Karpas-422 (cell line): Measurements from ENCODE around the gene ZFP3. TPM values are rescaled to one million over a fixed set of nuclear protein-coding genes. Genes with fewer than 3 reads are reported as not detected.
"Not testable (repeated sequence)": the region's sequence is repeated elsewhere in the genome, so short reads cannot be mapped to it uniquely, and the experiment has no call there.

Source experiments
- DNase-seq: peaks from one replicate; pipeline ENCODE4 v3.0.0-alpha.2; 2015
- H2AFZ ChIP-seq: fragments of 200-600 bp; sonication (generic); 2 replicates; pipeline ENCODE4 v1.6.1; 2014; ENCODE audit warnings: antibody characterized with exemption, low read length, mixed read lengths
- H3K27ac ChIP-seq: fragments of 200-600 bp; sonication (generic); 2 replicates; pipeline ENCODE4 v1.5.1; 2014; ENCODE audit warnings: mild to moderate bottlenecking, low read length, moderate library complexity
- H3K27me3 ChIP-seq: fragments of 200-600 bp; sonication (generic); 2 replicates; pipeline ENCODE4 v1.6.1; 2014; ENCODE audit warnings: low read length, mixed read lengths
- H3K36me3 ChIP-seq: fragments of 200-600 bp; sonication (generic); 2 replicates; pipeline ENCODE4 v1.6.1; 2014; ENCODE audit warnings: low read length, mixed read lengths; ENCODE audit not compliant: insufficient read depth
- H3K4me1 ChIP-seq: fragments of 200-600 bp; sonication (generic); 2 replicates; pipeline ENCODE4 v1.6.1; 2014; ENCODE audit warnings: mild to moderate bottlenecking, low read length, mixed read lengths
- H3K4me2 ChIP-seq: fragments of 200-600 bp; sonication (generic); 2 replicates; pipeline ENCODE4 v1.6.1; 2014; ENCODE audit warnings: low read length, low read depth, mild to moderate bottlenecking; ENCODE audit not compliant: poor library complexity, severe bottlenecking
- H3K4me3 ChIP-seq: fragments of 200-600 bp; sonication (generic); 2 replicates; pipeline ENCODE4 v1.5.1; 2014; ENCODE audit warnings: mild to moderate bottlenecking, antibody characterized with exemption, low read length, mixed read lengths
- H3K79me2 ChIP-seq: fragments of 200-600 bp; sonication (generic); 2 replicates; pipeline ENCODE4 v1.6.1; 2014; ENCODE audit warnings: mild to moderate bottlenecking, low read length, mixed read lengths
- H3K9ac ChIP-seq: fragments of 200-600 bp; sonication (generic); 2 replicates; pipeline ENCODE4 v1.6.0; 2014; ENCODE audit warnings: low read length
- H3K9me2 ChIP-seq: fragments of 200-600 bp; sonication (generic), shearing (Covaris generic); replicated peaks from 2 replicates; pipeline ENCODE4 v1.6.0; 2014; ENCODE audit warnings: mild to moderate bottlenecking, low read length, moderate library complexity; ENCODE audit not compliant: insufficient read depth
- H3K9me3 ChIP-seq: fragments of 300-700, 200-600 bp; sonication (generic); 2 replicates; pipeline ENCODE4 v1.6.1; 2014; ENCODE audit warnings: low read length, mixed read lengths
- H4K20me1 ChIP-seq: fragments of 200-600 bp; sonication (generic); 2 replicates; pipeline ENCODE4 v1.6.1; 2014; ENCODE audit warnings: mild to moderate bottlenecking, antibody characterized with exemption, low read length, low read depth; ENCODE audit not compliant: insufficient read depth
- total RNA-seq: library from RNA; depleted of rRNA; stranded (reverse); fragments of >200 nt; shearing (Covaris generic); gene quantifications from 2 replicates; pipeline ENCODE4 v1.2.3, GENCODE V29; 2014; ENCODE audit warnings: low replicate concordance

The ZFP3 gene
- total RNA-seq, 1 experiment from 2014 or later, result 0.63 TPM

DNA sequence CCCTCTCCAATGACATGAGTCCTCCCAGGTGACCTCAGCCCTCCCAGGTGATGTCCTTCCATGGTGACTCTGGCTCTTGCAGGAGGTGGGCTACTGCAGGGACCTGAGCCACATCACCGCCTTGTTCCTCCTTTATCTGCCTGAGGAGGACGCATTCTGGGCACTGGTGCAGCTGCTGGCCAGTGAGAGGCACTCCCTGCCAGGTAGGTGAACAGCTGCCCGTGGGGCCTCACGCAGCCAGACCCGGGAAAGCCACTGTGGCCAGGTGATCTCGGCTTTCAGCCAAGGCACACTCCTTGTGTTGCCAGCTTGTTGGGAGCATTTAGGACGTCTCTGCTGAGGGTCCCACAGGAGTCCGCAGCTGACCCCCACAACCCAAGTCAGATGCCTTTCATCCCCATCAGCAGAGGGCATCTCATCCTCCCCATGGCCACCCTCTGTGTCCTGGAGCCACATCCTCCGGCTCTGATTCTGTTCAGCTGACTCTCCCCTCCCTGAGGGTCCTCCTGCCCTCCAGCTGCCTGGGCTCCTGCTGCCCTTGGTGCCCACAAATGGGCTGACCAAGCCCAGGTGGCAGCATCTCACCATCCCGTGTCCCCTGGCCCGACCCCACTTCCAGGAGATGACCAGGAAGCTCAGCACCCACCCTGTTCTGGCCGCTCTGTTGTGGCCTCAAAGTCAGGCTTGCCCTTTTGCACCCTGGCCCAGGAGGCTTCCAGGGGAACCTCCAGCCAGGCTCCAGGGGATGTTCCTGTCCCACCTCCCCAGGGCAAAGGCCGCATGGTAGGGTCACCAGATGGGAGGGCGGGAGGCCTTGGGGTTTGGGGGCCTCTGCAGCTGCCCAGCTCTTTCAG lies 57.7 kb downstream of the ZFP3 start:
- Histone ChIP-seq H4K20me1 (no peaks in the 10 kb centered on the region), H2AFZ (no peak overlapping the region), H3K4me1 (peaks cover 3% of the 10 kb centered on the region), H3K9ac (no peak overlapping the region), H3K27ac (no peak overlapping the region), H3K9me2 (no peaks in the 10 kb centered on the region), H3K9me3 (no peaks in the 10 kb centered on the region), H3K4me2 (no peak overlapping the region), H3K36me3 (no peaks in the 10 kb centered on the region), H3K79me2 (no peaks in the 10 kb centered on the region), H3K27me3 (no peaks in the 10 kb centered on the region), H3K4me3 (no peak overlapping the region)
- no peak for DNase-seq

GRCh38 chr17:5136580-5137412 lies 58.5 kb downstream of the ZFP3 start:
- not testable (repeated sequence) for H3K9me3 ChIP-seq, H4K20me1 ChIP-seq, H3K9me2 ChIP-seq, H3K27me3 ChIP-seq, H3K27ac ChIP-seq, DNase-seq, H3K9ac ChIP-seq, H3K4me2 ChIP-seq, H3K36me3 ChIP-seq, H3K4me3 ChIP-seq, H3K79me2 ChIP-seq, H2AFZ ChIP-seq, H3K4me1 ChIP-seq

DNA sequence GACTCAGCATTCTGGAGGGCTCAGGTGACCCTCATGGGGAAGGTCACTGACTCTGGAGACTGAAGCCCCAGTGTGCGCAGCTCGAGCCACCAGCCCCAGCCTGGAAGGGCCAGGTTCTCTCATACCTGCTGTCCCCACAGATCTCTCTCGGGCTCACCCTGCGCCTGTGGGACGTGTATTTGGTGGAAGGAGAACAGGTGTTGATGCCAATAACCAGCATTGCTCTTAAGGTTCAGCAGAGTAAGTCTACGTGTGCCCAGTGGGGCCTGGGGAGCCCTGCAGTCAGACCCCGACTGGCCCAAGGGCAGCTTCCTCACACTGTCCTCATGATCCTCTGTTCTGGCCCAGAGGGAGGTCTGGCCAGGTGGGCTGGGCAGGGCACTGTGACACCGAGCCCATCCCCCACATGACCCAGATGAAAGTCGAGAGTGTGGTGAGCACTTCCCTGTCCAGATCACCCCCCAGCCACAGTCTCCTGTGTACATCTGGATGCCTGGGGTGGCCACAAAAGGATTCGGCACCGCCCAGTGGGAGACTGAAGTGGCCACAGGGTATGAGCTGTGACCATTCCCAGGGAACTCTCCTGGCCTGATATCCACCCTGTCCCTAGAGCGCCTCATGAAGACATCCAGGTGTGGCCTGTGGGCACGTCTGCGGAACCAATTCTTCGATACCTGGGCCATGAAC lies 59.4 kb downstream of the ZFP3 start:
- not testable (repeated sequence) for DNase-seq, H3K27ac ChIP-seq, H3K4me2 ChIP-seq, H3K4me3 ChIP-seq, H3K9me3 ChIP-seq, H4K20me1 ChIP-seq, H3K9me2 ChIP-seq, H2AFZ ChIP-seq, H3K36me3 ChIP-seq, H3K27me3 ChIP-seq, H3K9ac ChIP-seq, H3K4me1 ChIP-seq, H3K79me2 ChIP-seq

DNA sequence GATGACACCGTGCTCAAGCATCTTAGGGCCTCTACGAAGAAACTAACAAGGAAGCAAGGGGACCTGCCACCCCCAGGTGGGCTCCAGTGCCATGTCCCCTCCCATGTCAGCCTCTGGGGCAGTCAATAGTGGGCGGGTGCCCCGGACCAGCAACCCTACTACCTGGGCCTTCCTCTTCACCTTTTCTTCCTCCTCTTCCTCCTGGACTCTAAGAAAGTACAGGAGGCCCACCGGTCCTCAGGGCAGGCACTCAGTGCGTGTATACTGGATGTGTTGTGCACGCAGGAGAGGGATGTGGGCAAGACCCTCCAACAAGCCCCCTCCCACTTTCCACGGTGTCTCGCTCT lies 59.9 kb downstream of the ZFP3 start:
- not testable (repeated sequence) for H3K79me2 ChIP-seq, H3K27me3 ChIP-seq, H2AFZ ChIP-seq, H3K9me2 ChIP-seq, H3K4me3 ChIP-seq, H3K9me3 ChIP-seq, H3K36me3 ChIP-seq, DNase-seq, H3K9ac ChIP-seq, H3K27ac ChIP-seq, H3K4me2 ChIP-seq, H3K4me1 ChIP-seq, H4K20me1 ChIP-seq

- H3K27me3 ChIP-seq, result no peaks in the 10 kb centered on the region
- H4K20me1 ChIP-seq, result no peaks in the 10 kb centered on the region
- no peak overlapping the region for H2AFZ ChIP-seq
- no peaks in the 10 kb centered on the region for H3K9me3 ChIP-seq
- H3K9me2 ChIP-seq, result no peaks in the 10 kb centered on the region
- H3K4me2 ChIP-seq, result no peak overlapping the region
- H3K79me2 ChIP-seq, result no peaks in the 10 kb centered on the region
- DNase-seq, result no peak
- no peak overlapping the region for H3K9ac ChIP-seq
- H3K27ac ChIP-seq, result no peak overlapping the region
- H3K4me3 ChIP-seq, result no peak overlapping the region
- H3K4me1 ChIP-seq, result peaks cover 3% of the 10 kb centered on the region
- no peaks in the 10 kb centered on the region for H3K36me3 ChIP-seq
Measured at GRCh38 chr17:5138616-5139457, 60.6 kb downstream of the ZFP3 start.

DNA sequence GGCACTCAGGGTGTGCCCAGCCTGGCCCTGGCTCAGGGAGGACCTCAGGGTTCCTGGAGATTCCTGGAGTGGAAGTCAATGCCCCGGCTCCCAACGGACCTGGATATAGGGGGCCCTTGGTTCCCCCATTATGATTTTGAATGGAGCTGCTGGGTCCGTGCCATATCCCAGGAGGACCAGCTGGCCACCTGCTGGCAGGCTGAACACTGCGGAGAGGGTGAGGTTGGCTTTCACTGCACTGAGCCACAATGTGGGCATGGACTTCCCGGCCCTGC lies 61.1 kb downstream of the ZFP3 start:
- Histone ChIP-seq H3K27me3 (no peaks in the 10 kb centered on the region), H3K9ac (no peak overlapping the region), H3K4me1 (peaks cover 3% of the 10 kb centered on the region), H3K79me2 (no peaks in the 10 kb centered on the region), H3K27ac (no peak overlapping the region), H3K4me3 (no peak overlapping the region), H3K36me3 (no peaks in the 10 kb centered on the region), H3K4me2 (no peak overlapping the region), H3K9me3 (no peaks in the 10 kb centered on the region), H4K20me1 (no peaks in the 10 kb centered on the region), H3K9me2 (no peaks in the 10 kb centered on the region), H2AFZ (no peak overlapping the region)
- no peak for DNase-seq

DNA sequence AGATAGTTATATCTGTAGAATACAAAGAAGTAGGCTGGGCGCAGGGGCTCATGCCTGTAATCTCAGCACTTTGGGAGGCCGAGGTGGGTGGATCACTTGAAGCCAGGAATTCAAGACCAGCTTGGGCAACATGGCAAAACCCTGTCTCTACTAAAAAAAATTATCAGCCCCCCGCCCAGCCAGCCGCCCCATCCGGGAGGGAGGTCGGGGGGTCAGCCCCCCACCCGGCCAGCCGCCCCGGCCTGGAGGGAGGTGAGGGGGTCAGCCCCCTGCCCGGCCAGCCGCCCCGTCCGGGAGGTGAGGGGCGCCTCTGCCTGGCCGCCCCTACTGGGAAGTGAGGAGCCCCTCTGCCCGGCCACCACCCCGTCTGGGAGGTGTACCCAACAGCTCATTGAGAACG lies 64.6 kb downstream of the ZFP3 start:
- H3K27me3 ChIP-seq, H4K20me1 ChIP-seq, H3K4me2 ChIP-seq, H3K79me2 ChIP-seq, H2AFZ ChIP-seq, H3K4me1 ChIP-seq, H3K4me3 ChIP-seq, H3K27ac ChIP-seq, H3K36me3 ChIP-seq, H3K9me3 ChIP-seq, H3K9me2 ChIP-seq, H3K9ac ChIP-seq, DNase-seq: not testable (repeated sequence)
